SK-N-SH (cell line): ENCODE data around the gene KIT. TPM values are rescaled to one million over a fixed set of nuclear protein-coding genes. Genes with fewer than 3 reads are reported as not detected.
"Not testable (repeated sequence)": the region's sequence is repeated elsewhere in the genome, so short reads cannot be mapped to it uniquely, and the experiment has no call there.

ENCODE experiments used
- CTCF ChIA-PET: fragments of 300-600, 350-600 bp; formaldehyde crosslinking; extraction: SDS; loops from one replicate; lab custom pipeline; 2021; lab: Yijun Ruan, JAX
- POLR2A ChIA-PET: fragments of 350-600 bp; sonication (Branson Sonifier 250); formaldehyde crosslinking; extraction: SDS; loops from one replicate; lab custom pipeline; 2020; ENCODE audit warnings: antibody characterized with exemption, inconsistent platforms; lab: Yijun Ruan, JAX
- DNase-seq: peaks from one replicate; pipeline ENCODE4 v3.0.0; 2012
- H2AFZ ChIP-seq: fragments of 200-600 bp; sonication (generic); 2 replicates; pipeline ENCODE4 v1.8.1; 2016; ENCODE audit warnings: antibody characterized with exemption, mild to moderate bottlenecking, low read depth
- H3F3A ChIP-seq: fragments of 200-600 bp; sonication (generic); replicated peaks from 2 replicates; pipeline ENCODE3; 2016; ENCODE audit warnings: antibody characterized with exemption, mild to moderate bottlenecking; ENCODE audit not compliant: insufficient read depth
- H3K27ac ChIP-seq, 2 experiments: fragments of 200-500 bp in 1 of 2; fragments of 200-600 bp in 1 of 2; sonication (Bioruptor generic) in 1 of 2; sonication (generic), shearing (Covaris generic) in 1 of 2; 2 replicates each; pipeline versions ENCODE4 v1.5.1 to v1.6.1; 2014 to 2016; ENCODE audit warnings: low read depth in 2 of 2, inconsistent platforms in 1 of 2, low read length in 1 of 2, mild to moderate bottlenecking in 1 of 2, mixed read lengths in 1 of 2
- H3K27me3 ChIP-seq: fragments of 200-600 bp; sonication (generic), shearing (Covaris generic); 2 replicates; pipeline ENCODE4 v1.6.1; 2016; ENCODE audit warnings: mixed run types; ENCODE audit not compliant: insufficient read depth
- H3K36me3 ChIP-seq, 2 experiments: fragments of 200-500 bp in 1 of 2; fragments of 200-600 bp in 1 of 2; sonication (Bioruptor generic) in 1 of 2; sonication (generic) in 1 of 2; replicated peaks in 1 of 2; 2 replicates each; pipeline versions ENCODE3 to v1.5.1; 2014 to 2016; ENCODE audit warnings: low read length in 1 of 2, mild to moderate bottlenecking in 1 of 2; ENCODE audit not compliant: insufficient read depth in 2 of 2, control insufficient read depth in 1 of 2
- H3K4me1 ChIP-seq, 2 experiments: fragments of 200-500 bp in 1 of 2; fragments of 200-600 bp in 1 of 2; sonication (Bioruptor generic) in 1 of 2; sonication (generic), shearing (Covaris generic) in 1 of 2; 2 replicates each; pipeline versions ENCODE4 v1.5.1 to v1.6.1; 2014 to 2016; ENCODE audit warnings: low read depth in 1 of 2, low read length in 1 of 2, mixed run types in 1 of 2; ENCODE audit not compliant: insufficient read depth in 2 of 2, control insufficient read depth in 1 of 2
- H3K4me2 ChIP-seq: fragments of 200-600 bp; sonication (generic), shearing (Covaris generic); 2 replicates; pipeline ENCODE4 v1.6.1; 2017; ENCODE audit warnings: mixed run types
- H3K4me3 ChIP-seq, 2 experiments: fragments of 200-500 bp in 1 of 2; fragments of 200-600 bp in 1 of 2; sonication (Bioruptor generic) in 1 of 2; sonication (generic), shearing (Covaris generic) in 1 of 2; 2 replicates each; pipeline versions ENCODE4 v1.5.1 to v1.8.1; 2014 to 2016; ENCODE audit warnings: low read depth in 2 of 2, inconsistent platforms in 1 of 2, low read length in 1 of 2, mild to moderate bottlenecking in 1 of 2, mixed read lengths in 1 of 2, moderate library complexity in 1 of 2
- H3K79me2 ChIP-seq: fragments of 200-600 bp; sonication (generic); 2 replicates; pipeline ENCODE4 v1.8.1; 2017; ENCODE audit warnings: mild to moderate bottlenecking; ENCODE audit not compliant: insufficient read depth
- H3K9ac ChIP-seq: fragments of 200-600 bp; sonication (generic); 2 replicates; pipeline ENCODE4 v1.6.1; 2017; ENCODE audit warnings: mixed run types
- H3K9me2 ChIP-seq: fragments of 200-600 bp; sonication (generic); 2 replicates; pipeline ENCODE4 v1.6.1; 2017; ENCODE audit warnings: mixed run types
- H3K9me3 ChIP-seq: fragments of 200-600 bp; sonication (generic); 2 replicates; pipeline ENCODE4 v1.6.1; 2017; ENCODE audit warnings: mixed run types, mild to moderate bottlenecking, moderate library complexity
- H4K20me1 ChIP-seq: fragments of 200-600 bp; sonication (generic); 2 replicates; pipeline ENCODE4 v1.6.1; 2017; ENCODE audit warnings: mild to moderate bottlenecking, mixed run types; ENCODE audit not compliant: insufficient read depth
- ELF1 ChIP-seq: IDR thresholded peaks from 2 replicates; pipeline ENCODE4 v1.4.0; 2012
- FOSL2 ChIP-seq: IDR thresholded peaks from 2 replicates; pipeline ENCODE4 v1.4.0; 2012; ENCODE audit warnings: low read depth, mild to moderate bottlenecking, moderate library complexity, borderline replicate concordance
- FOXJ3 ChIP-seq: sonication (generic); formaldehyde crosslinking; IDR thresholded peaks from 2 replicates; pipeline ENCODE4 v1.5.1; 2020; ENCODE audit warnings: mild to moderate bottlenecking, missing genetic modification reagents
- GABPA ChIP-seq: IDR thresholded peaks from 2 replicates; pipeline ENCODE4 v1.4.0; 2012; ENCODE audit warnings: low read depth, mild to moderate bottlenecking
- GATA2 ChIP-seq: sonication (generic); formaldehyde crosslinking; IDR thresholded peaks from 2 replicates; pipeline ENCODE4 v1.5.0; 2020; ENCODE audit warnings: mild to moderate bottlenecking, missing genetic modification reagents
- MEF2A ChIP-seq: IDR thresholded peaks from 2 replicates; pipeline ENCODE4 v1.4.0; 2012; ENCODE audit warnings: low read depth, borderline replicate concordance
- RAD21 ChIP-seq: IDR thresholded peaks from 2 replicates; pipeline ENCODE4 v1.6.1; 2012; ENCODE audit warnings: mild to moderate bottlenecking, low read length
- RCOR1 ChIP-seq: fragments of 150-350 bp; IDR thresholded peaks from 2 replicates; pipeline ENCODE4 v1.6.1; 2017; ENCODE audit warnings: antibody characterized with exemption, low read length
- TAF1 ChIP-seq: IDR thresholded peaks from 2 replicates; pipeline ENCODE4 v1.6.1; 2012; ENCODE audit warnings: low read depth, mild to moderate bottlenecking, low read length, moderate library complexity, borderline replicate concordance
- TEAD4 ChIP-seq: IDR thresholded peaks from 2 replicates; pipeline ENCODE4 v1.4.0; 2012; ENCODE audit warnings: mild to moderate bottlenecking, borderline replicate concordance; ENCODE audit not compliant: insufficient read depth
- YY1 ChIP-seq: IDR thresholded peaks from 2 replicates; pipeline ENCODE4 v1.4.0; 2012; ENCODE audit warnings: low read depth, mild to moderate bottlenecking
- WGBS: methylation state at CpG from one replicate; pipeline ENCODE4 v1.1.6; 2017; ENCODE audit warnings: low lambda C conversion rate; 5-methylcytosine and 5-hydroxymethylcytosine counted together
- polyA plus RNA-seq, 3 experiments: library from polyadenylated mRNA; depleted of rRNA; stranded (reverse); fragments of >200 nt; gene quantifications; 2 replicates each; pipeline ENCODE4 v1.2.3, GENCODE V29; 2012
- TF ChIP-seq, protein P1 (sequence below): IDR thresholded peaks from 2 replicates; pipeline ENCODE4 v1.4.0; 2012; ENCODE audit warnings: low read depth, borderline replicate concordance
- TF ChIP-seq, protein P2 (sequence below): fragments of 150-350 bp; IDR thresholded peaks from 2 replicates; pipeline ENCODE4 v1.6.1; 2016; ENCODE audit warnings: mild to moderate bottlenecking, low read depth, low read length
- TF ChIP-seq, protein P3 (sequence below): fragments of 200-600 bp; sonication (generic); IDR thresholded peaks from 2 replicates; pipeline ENCODE4 v1.6.1; 2017; ENCODE audit warnings: antibody characterized with exemption, mild to moderate bottlenecking, moderate library complexity
- TF ChIP-seq, protein P4 (sequence below): IDR thresholded peaks from 2 replicates; pipeline ENCODE4 v1.6.1; 2012; ENCODE audit warnings: mild to moderate bottlenecking, low read depth, low read length, moderate library complexity

KIT gene
- polyA plus RNA-seq, 1 of the 3 experiments (the other 2 are of a cell fraction), result 0.79 TPM

DNA sequence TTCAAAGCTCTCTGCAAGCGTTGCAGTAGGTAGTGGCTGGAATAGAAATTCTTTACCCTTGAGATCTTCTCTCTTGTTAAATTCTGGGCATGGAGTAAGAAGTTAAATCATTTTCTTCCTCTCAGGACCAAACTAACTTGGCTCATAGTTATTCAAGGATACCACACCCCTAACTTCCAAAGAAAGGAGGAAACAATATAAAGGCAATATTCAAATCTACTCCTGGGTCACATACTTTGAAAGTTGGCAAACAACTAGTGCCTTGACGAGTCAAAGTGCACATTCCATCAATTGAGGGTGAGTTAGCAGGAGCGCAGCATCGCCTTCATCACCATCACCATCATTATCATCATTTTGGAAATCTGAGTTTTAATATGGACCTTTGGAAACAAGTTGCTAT, 20.4 kb upstream of the KIT start:
- Histone ChIP-seq H3K9ac (no peak overlapping the region), H3K4me1 (no peaks in the 10 kb centered on the region), H3K27me3 (no peaks in the 10 kb centered on the region), H4K20me1 (no peaks in the 10 kb centered on the region), H3K9me3 (no peaks in the 10 kb centered on the region), H3K9me2 (no peaks in the 10 kb centered on the region), H3K79me2 (no peaks in the 10 kb centered on the region), H2AFZ (no peak overlapping the region), H3K4me3 (no peak overlapping the region), H3K4me2 (no peak overlapping the region), H3F3A (no peaks in the 10 kb centered on the region), H3K36me3 (no peaks in the 10 kb centered on the region), H3K27ac (no peak overlapping the region)
- ChIA-PET CTCF (no interaction called here), POLR2A (no interaction called here)
- WGBS, result 43% methylated on average over 4 of the region's 4 CpGs
- TF ChIP-seq GABPA, result no peak
- no peak for TF ChIP-seq FOXJ3
- TF ChIP-seq TEAD4, result no peak
- TF ChIP-seq, protein P1, sequence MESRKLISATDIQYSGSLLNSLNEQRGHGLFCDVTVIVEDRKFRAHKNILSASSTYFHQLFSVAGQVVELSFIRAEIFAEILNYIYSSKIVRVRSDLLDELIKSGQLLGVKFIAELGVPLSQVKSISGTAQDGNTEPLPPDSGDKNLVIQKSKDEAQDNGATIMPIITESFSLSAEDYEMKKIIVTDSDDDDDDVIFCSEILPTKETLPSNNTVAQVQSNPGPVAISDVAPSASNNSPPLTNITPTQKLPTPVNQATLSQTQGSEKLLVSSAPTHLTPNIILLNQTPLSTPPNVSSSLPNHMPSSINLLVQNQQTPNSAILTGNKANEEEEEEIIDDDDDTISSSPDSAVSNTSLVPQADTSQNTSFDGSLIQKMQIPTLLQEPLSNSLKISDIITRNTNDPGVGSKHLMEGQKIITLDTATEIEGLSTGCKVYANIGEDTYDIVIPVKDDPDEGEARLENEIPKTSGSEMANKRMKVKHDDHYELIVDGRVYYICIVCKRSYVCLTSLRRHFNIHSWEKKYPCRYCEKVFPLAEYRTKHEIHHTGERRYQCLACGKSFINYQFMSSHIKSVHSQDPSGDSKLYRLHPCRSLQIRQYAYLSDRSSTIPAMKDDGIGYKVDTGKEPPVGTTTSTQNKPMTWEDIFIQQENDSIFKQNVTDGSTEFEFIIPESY, result no peak
- TF ChIP-seq, protein P2, sequence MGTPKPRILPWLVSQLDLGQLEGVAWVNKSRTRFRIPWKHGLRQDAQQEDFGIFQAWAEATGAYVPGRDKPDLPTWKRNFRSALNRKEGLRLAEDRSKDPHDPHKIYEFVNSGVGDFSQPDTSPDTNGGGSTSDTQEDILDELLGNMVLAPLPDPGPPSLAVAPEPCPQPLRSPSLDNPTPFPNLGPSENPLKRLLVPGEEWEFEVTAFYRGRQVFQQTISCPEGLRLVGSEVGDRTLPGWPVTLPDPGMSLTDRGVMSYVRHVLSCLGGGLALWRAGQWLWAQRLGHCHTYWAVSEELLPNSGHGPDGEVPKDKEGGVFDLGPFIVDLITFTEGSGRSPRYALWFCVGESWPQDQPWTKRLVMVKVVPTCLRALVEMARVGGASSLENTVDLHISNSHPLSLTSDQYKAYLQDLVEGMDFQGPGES, result no peak
- no peak for TF ChIP-seq FOSL2
- no peak for TF ChIP-seq YY1
- TF ChIP-seq GATA2 (CRISPR knock-in tag), result no peak
- DNase-seq, result no peak

DNA sequence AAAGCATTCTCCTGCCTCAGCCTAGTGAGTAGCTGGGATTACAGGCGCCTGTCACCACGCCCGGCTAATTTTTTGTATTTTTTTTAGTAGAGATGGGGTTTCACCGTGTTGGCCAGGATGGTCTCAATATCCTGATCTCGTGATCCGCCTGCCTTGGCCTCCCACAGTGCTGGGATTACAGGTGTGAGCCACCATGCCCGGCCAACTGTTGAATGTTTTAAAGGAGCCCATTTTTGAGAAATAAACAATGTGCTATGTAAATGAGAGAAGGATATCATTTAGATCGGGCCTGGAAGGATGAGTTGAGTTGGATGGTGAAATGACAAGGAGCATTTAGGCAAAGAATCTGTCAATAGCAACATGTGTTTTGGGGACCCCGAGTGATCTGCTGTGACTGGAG, 16.7 kb upstream of the KIT start:
- CTCF ChIA-PET, result interaction anchor here (1.0 to 1.4 kb wide), 2 partner anchors 10 to 18 kb away, joined by 3 to 4 read pairs; no protein-coding TSS in a partner anchor
- H3K9me3 ChIP-seq, H3K36me3 ChIP-seq, H3K4me1 ChIP-seq, H3K9ac ChIP-seq, H2AFZ ChIP-seq, H3K9me2 ChIP-seq, H3K4me3 ChIP-seq, H4K20me1 ChIP-seq, DNase-seq, H3K4me2 ChIP-seq, H3K79me2 ChIP-seq, H3K27ac ChIP-seq, POLR2A ChIA-PET, H3K27me3 ChIP-seq, H3F3A ChIP-seq: not testable (repeated sequence)
- 52% methylated on average over 9 of the region's 9 CpGs for WGBS

DNA sequence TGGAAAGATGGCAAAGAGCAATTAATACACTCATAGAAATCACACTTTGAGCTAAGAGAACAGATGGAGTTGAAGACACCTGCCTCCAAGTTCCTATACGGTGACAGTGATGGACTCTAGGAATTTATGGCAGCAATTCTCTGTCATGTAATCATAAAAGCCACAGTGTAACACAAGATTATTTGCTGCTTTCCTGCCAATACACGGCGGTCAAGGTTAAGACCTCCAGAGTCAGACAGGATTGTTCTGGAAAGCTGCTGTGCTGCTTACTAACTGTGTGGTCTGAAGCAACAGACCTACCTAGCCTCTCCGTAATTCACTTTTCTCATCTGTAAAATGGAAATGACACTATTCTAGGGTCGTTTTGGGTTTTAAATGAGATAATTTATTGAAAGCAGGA, 14.6 kb upstream of the KIT start:
- POLR2A ChIA-PET, result no interaction called here
- no peaks in the 10 kb centered on the region for H3K4me1 ChIP-seq
- H3K79me2 ChIP-seq, result no peaks in the 10 kb centered on the region
- no peak overlapping the region for H2AFZ ChIP-seq
- no peaks in the 10 kb centered on the region for H3K27me3 ChIP-seq
- WGBS, result 57% methylated on average over 5 of the region's 5 CpGs
- H3K4me3 ChIP-seq, result no peak overlapping the region
- DNase-seq, result no peak
- H3K27ac ChIP-seq, result no peak overlapping the region
- no peaks in the 10 kb centered on the region for H3K9me2 ChIP-seq
- no peaks in the 10 kb centered on the region for H3K9me3 ChIP-seq
- CTCF ChIA-PET, result no interaction called here
- no peaks in the 10 kb centered on the region for H3F3A ChIP-seq
- no peaks in the 10 kb centered on the region for H3K36me3 ChIP-seq
- H3K4me2 ChIP-seq, result no peak overlapping the region
- H3K9ac ChIP-seq, result no peak overlapping the region
- no peaks in the 10 kb centered on the region for H4K20me1 ChIP-seq
- TF ChIP-seq GATA2 (CRISPR knock-in tag) (no peak), ELF1 (no peak), TAF1 (no peak), YY1 (no peak), RAD21 (no peak), MEF2A (no peak), RCOR1 (no peak)
- TF ChIP-seq, protein P3, sequence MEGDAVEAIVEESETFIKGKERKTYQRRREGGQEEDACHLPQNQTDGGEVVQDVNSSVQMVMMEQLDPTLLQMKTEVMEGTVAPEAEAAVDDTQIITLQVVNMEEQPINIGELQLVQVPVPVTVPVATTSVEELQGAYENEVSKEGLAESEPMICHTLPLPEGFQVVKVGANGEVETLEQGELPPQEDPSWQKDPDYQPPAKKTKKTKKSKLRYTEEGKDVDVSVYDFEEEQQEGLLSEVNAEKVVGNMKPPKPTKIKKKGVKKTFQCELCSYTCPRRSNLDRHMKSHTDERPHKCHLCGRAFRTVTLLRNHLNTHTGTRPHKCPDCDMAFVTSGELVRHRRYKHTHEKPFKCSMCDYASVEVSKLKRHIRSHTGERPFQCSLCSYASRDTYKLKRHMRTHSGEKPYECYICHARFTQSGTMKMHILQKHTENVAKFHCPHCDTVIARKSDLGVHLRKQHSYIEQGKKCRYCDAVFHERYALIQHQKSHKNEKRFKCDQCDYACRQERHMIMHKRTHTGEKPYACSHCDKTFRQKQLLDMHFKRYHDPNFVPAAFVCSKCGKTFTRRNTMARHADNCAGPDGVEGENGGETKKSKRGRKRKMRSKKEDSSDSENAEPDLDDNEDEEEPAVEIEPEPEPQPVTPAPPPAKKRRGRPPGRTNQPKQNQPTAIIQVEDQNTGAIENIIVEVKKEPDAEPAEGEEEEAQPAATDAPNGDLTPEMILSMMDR, result no peak
- TF ChIP-seq, protein P4, sequence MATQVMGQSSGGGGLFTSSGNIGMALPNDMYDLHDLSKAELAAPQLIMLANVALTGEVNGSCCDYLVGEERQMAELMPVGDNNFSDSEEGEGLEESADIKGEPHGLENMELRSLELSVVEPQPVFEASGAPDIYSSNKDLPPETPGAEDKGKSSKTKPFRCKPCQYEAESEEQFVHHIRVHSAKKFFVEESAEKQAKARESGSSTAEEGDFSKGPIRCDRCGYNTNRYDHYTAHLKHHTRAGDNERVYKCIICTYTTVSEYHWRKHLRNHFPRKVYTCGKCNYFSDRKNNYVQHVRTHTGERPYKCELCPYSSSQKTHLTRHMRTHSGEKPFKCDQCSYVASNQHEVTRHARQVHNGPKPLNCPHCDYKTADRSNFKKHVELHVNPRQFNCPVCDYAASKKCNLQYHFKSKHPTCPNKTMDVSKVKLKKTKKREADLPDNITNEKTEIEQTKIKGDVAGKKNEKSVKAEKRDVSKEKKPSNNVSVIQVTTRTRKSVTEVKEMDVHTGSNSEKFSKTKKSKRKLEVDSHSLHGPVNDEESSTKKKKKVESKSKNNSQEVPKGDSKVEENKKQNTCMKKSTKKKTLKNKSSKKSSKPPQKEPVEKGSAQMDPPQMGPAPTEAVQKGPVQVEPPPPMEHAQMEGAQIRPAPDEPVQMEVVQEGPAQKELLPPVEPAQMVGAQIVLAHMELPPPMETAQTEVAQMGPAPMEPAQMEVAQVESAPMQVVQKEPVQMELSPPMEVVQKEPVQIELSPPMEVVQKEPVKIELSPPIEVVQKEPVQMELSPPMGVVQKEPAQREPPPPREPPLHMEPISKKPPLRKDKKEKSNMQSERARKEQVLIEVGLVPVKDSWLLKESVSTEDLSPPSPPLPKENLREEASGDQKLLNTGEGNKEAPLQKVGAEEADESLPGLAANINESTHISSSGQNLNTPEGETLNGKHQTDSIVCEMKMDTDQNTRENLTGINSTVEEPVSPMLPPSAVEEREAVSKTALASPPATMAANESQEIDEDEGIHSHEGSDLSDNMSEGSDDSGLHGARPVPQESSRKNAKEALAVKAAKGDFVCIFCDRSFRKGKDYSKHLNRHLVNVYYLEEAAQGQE, result no peak
